ENCODE measurements around the gene GPR155. TPM values are rescaled to one million over a fixed set of nuclear protein-coding genes. Genes with fewer than 3 reads are reported as not detected.

The GPR155 gene
- total RNA-seq, 1 experiment from 2014 or later, result 1.3 TPM

- intact Hi-C loops (cut with micrococcal nuclease), result no loop called here
- CTCF ChIA-PET, result interaction anchor here (0.5 to 0.6 kb wide), 2 partner anchors 595 to 1215 kb away, joined by 3 to 4 read pairs; no protein-coding TSS in a partner anchor
- no peak for DNase-seq
Measured at GRCh38 chr2:174516501-174517378, 29.9 kb upstream of the GPR155 start.

GRCh38 chr2:174512345-174512744, 25.5 kb upstream of the GPR155 start:
- ChIA-PET CTCF (no interaction called here), POLR2A (ENCODE audit: unreplicated experiment) (no interaction called here)
- Histone ChIP-seq H3K27ac (ENCODE audit: low read length) (no peak overlapping the region), H3K79me2 (ENCODE audit: low read length) (no peaks in the 10 kb centered on the region), H3K4me3 (ENCODE audit: low read length) (no peak overlapping the region), H4K20me1 (ENCODE audit: low read length) (no peaks in the 10 kb centered on the region), H3K4me1 (ENCODE audit: insufficient read depth, low read length) (no peaks in the 10 kb centered on the region), H3K9me2 (replicated peaks; ENCODE audit: low read length) (no peaks in the 10 kb centered on the region), H3K36me3 (ENCODE audit: low read depth, low read length) (no peaks in the 10 kb centered on the region; the same call in 1 of the 2 replicates), H3K4me2 (ENCODE audit: low read length) (no peak overlapping the region), H3F3A (ENCODE audit: low read length, unreplicated experiment) (no peaks in the 10 kb centered on the region), H3K9ac (ENCODE audit: low read length) (no peak overlapping the region), H3K9me3 (ENCODE audit: low read length) (peaks cover 22% of the 10 kb centered on the region), H2AFZ (ENCODE audit: low read length) (no peak overlapping the region), H3K27me3 (ENCODE audit: low read length) (no peaks in the 10 kb centered on the region)
- no TSS peak for BruUV-seq (replicated peaks)
- ATAC-seq (no peak), DNase-seq (no peak)
- intact Hi-C loops (cut with micrococcal nuclease), result no loop called here
- no peak for TF ChIP-seq EZH2 (IDR thresholded peaks at IDR 0.05; ENCODE audit: low read length, unreplicated experiment)
- TF ChIP-seq, protein P1, sequence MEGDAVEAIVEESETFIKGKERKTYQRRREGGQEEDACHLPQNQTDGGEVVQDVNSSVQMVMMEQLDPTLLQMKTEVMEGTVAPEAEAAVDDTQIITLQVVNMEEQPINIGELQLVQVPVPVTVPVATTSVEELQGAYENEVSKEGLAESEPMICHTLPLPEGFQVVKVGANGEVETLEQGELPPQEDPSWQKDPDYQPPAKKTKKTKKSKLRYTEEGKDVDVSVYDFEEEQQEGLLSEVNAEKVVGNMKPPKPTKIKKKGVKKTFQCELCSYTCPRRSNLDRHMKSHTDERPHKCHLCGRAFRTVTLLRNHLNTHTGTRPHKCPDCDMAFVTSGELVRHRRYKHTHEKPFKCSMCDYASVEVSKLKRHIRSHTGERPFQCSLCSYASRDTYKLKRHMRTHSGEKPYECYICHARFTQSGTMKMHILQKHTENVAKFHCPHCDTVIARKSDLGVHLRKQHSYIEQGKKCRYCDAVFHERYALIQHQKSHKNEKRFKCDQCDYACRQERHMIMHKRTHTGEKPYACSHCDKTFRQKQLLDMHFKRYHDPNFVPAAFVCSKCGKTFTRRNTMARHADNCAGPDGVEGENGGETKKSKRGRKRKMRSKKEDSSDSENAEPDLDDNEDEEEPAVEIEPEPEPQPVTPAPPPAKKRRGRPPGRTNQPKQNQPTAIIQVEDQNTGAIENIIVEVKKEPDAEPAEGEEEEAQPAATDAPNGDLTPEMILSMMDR (conservative IDR thresholded peaks at IDR 0.05; ENCODE audit: low read depth, low read length), result no peak
- no peak for TF ChIP-seq EZH2phosphoT487 (IDR thresholded peaks at IDR 0.05; ENCODE audit: borderline replicate concordance, low read length)

More at GRCh38 chr2:174516501-174517378, 29.9 kb upstream of the GPR155 start:
- H3K9ac ChIP-seq (ENCODE audit: low read length), result no peak overlapping the region
- H3K9me3 ChIP-seq (ENCODE audit: low read length), result peaks cover 6% of the 10 kb centered on the region
- POLR2A ChIA-PET (ENCODE audit: unreplicated experiment), result no interaction called here
- H3K9me2 ChIP-seq (replicated peaks; ENCODE audit: low read length), result no peaks in the 10 kb centered on the region
- H3K27me3 ChIP-seq (ENCODE audit: low read length), result peaks cover 24% of the 10 kb centered on the region
- no peak overlapping the region for H3K27ac ChIP-seq (ENCODE audit: low read length)
- H3F3A ChIP-seq (ENCODE audit: low read length, unreplicated experiment), result no peaks in the 10 kb centered on the region
- no peak overlapping the region for H3K4me3 ChIP-seq (ENCODE audit: low read length)
- H2AFZ ChIP-seq (ENCODE audit: low read length), result no peak overlapping the region
- no peaks in the 10 kb centered on the region for H4K20me1 ChIP-seq (ENCODE audit: low read length)
- H3K36me3 ChIP-seq (ENCODE audit: low read depth, low read length), result no peaks in the 10 kb centered on the region
- no peaks in the 10 kb centered on the region for H3K79me2 ChIP-seq (ENCODE audit: low read length)
- H3K4me1 ChIP-seq (ENCODE audit: insufficient read depth, low read length), result no peaks in the 10 kb centered on the region
- TF ChIP-seq, protein P1 (conservative IDR thresholded peaks at IDR 0.05; ENCODE audit: low read depth, low read length), result no peak
- TF ChIP-seq EZH2phosphoT487 (IDR thresholded peaks at IDR 0.05; ENCODE audit: borderline replicate concordance, low read length), result no peak
- TF ChIP-seq EZH2 (IDR thresholded peaks at IDR 0.05; ENCODE audit: low read length, unreplicated experiment), result no peak
- no TSS peak for BruUV-seq (replicated peaks)
- H3K4me2 ChIP-seq (ENCODE audit: low read length), result no peak overlapping the region
- ATAC-seq, result no peak

Measured in PC-3 (cell line).